Endothelial cell of umbilical vein (primary cell): Measurements from ENCODE around the gene PCP2.

Experiments used
- JUN ChIP-seq: IDR thresholded peaks from 2 replicates; pipeline ENCODE4 v1.6.1; 2011; ENCODE audit warnings: borderline replicate concordance, low read depth; ENCODE audit not compliant: insufficient read length, insufficient read depth
- TF ChIP-seq, protein P1 (sequence below), 2 donors: IDR thresholded peaks; 1 replicate in 1 of 2; 2 replicates in 1 of 2; pipeline ENCODE4 v1.5.1; 2011; ENCODE audit warnings: low read length in 2 of 2, mild to moderate bottlenecking in 2 of 2, moderate library complexity in 2 of 2, control low read depth in 1 of 2, inconsistent platforms in 1 of 2, low read depth in 1 of 2; ENCODE audit not compliant: insufficient read depth in 1 of 2; ENCODE audit errors: extremely low read depth in 1 of 2

DNA sequence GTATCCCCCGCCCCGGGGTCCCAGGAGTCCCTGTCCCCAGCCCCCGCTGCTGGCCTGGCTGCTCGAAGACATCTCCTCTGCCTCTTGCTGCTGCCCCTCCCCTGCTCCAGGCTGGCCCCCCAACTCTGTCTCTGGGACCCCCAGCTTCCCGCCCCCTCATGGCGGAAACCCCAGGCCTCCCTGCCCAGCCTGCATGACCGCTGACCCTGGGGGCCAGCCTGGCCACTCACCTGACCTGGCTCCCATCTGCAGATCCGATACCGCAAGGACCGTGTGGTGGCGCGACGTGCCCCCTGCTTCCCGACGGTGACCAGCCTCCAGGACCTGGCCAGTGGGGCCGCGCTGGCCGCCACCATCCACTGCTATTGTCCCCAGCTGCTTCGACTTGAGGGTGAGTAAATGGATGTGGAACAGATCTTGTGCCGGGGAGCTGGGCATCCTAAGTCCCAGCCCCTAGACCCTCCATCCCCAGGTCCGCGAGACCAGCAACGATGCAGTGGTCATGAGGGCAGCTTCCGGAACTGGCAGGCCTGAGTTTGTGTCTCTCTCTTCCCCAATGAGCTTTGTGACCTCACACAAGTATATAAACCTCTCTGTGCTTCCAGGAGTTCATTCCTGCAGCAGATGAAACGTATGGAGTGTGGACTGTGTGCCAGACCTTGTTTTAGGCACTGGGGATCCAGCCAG lies 25.5 kb downstream of the PCP2 start:
- TF ChIP-seq, protein P1, sequence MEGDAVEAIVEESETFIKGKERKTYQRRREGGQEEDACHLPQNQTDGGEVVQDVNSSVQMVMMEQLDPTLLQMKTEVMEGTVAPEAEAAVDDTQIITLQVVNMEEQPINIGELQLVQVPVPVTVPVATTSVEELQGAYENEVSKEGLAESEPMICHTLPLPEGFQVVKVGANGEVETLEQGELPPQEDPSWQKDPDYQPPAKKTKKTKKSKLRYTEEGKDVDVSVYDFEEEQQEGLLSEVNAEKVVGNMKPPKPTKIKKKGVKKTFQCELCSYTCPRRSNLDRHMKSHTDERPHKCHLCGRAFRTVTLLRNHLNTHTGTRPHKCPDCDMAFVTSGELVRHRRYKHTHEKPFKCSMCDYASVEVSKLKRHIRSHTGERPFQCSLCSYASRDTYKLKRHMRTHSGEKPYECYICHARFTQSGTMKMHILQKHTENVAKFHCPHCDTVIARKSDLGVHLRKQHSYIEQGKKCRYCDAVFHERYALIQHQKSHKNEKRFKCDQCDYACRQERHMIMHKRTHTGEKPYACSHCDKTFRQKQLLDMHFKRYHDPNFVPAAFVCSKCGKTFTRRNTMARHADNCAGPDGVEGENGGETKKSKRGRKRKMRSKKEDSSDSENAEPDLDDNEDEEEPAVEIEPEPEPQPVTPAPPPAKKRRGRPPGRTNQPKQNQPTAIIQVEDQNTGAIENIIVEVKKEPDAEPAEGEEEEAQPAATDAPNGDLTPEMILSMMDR (IDR thresholded peaks at IDR 0.05; ENCODE audit: extremely low read depth in 1 of 2, insufficient read depth in 1 of 2, low read depth in 1 of 2, low read length in 2 of 2): no peak
- no peak for TF ChIP-seq JUN
